HepG2 (cell line): ENCODE data around the gene NDRG2. TPM values are rescaled to one million over a fixed set of nuclear protein-coding genes. Genes with fewer than 3 reads are reported as not detected.

Source experiments
- ARID4A ChIP-seq: sonication (generic); formaldehyde crosslinking; IDR thresholded peaks from 2 replicates; pipeline ENCODE4 v1.5.0; 2020; ENCODE audit warnings: mild to moderate bottlenecking, missing genetic modification reagents, borderline replicate concordance
- BCL6 ChIP-seq: IDR thresholded peaks from 2 replicates; pipeline ENCODE4 v1.6.1; 2016; ENCODE audit warnings: missing genetic modification reagents, missing compliant biosample characterization
- DRAP1 ChIP-seq: IDR thresholded peaks from 2 replicates; pipeline ENCODE4 v1.6.1; 2016; ENCODE audit warnings: missing genetic modification reagents, missing compliant biosample characterization
- HDAC2 ChIP-seq: sonication (generic); formaldehyde crosslinking; IDR thresholded peaks from 2 replicates; pipeline ENCODE4 v1.4.0; 2020; ENCODE audit warnings: missing genetic modification reagents
- RAD51 ChIP-seq: fragments of 450-650 bp; IDR thresholded peaks from 2 replicates; pipeline ENCODE4 v1.6.1; 2016; ENCODE audit warnings: borderline replicate concordance
- ZBTB39 ChIP-seq: sonication (generic); formaldehyde crosslinking; IDR thresholded peaks from 2 replicates; pipeline ENCODE4 v1.5.0; 2020; ENCODE audit warnings: missing genetic modification reagents
- ZGPAT ChIP-seq: IDR thresholded peaks from 2 replicates; pipeline ENCODE4 v1.6.1; 2016; ENCODE audit warnings: mild to moderate bottlenecking
- ZMYM3 ChIP-seq: sonication (generic); formaldehyde crosslinking; IDR thresholded peaks from 2 replicates; pipeline ENCODE4 v1.5.1; 2020; ENCODE audit warnings: mild to moderate bottlenecking, missing genetic modification reagents
- ZNF207 ChIP-seq: fragments of 450-650 bp; IDR thresholded peaks from 2 replicates; pipeline ENCODE4 v1.6.1; 2016; ENCODE audit warnings: antibody characterized with exemption, borderline replicate concordance
- ZNF382 ChIP-seq: sonication (generic); formaldehyde crosslinking; IDR thresholded peaks from 2 replicates; pipeline ENCODE4 v1.5.0; 2020; ENCODE audit warnings: missing genetic modification reagents, mild to moderate bottlenecking, borderline replicate concordance
- ZNF646 ChIP-seq: sonication (generic); formaldehyde crosslinking; IDR thresholded peaks from 2 replicates; pipeline ENCODE4 v1.9.0; 2021; ENCODE audit warnings: mild to moderate bottlenecking, missing genetic modification reagents
- ZNF713 ChIP-seq: sonication (generic); formaldehyde crosslinking; IDR thresholded peaks from 2 replicates; pipeline ENCODE4 v1.4.0; 2020; ENCODE audit warnings: mild to moderate bottlenecking, missing genetic modification reagents
- ZNF782 ChIP-seq: sonication (generic); formaldehyde crosslinking; IDR thresholded peaks from 2 replicates; pipeline ENCODE4 v1.4.0; 2020; ENCODE audit warnings: missing genetic modification reagents, mild to moderate bottlenecking, borderline replicate concordance
- polyA plus RNA-seq, 8 experiments: library from polyadenylated mRNA; depleted of rRNA in 3 of 8; stranded (reverse) in 7 of 8; unstranded in 1 of 8; fragments of >200 nt; fragmentation: Illumina TruSeq in 4 of 8; extraction: Trizol in 4 of 8; gene quantifications; 2 replicates each; pipeline versions ENCODE4 v1.2.1 to v1.2.3, GENCODE V29; 2011 to 2016; ENCODE audit warnings: low read depth in 4 of 8, missing spikeins in 1 of 8, mixed read lengths in 1 of 8; ENCODE audit not compliant: insufficient read depth in 1 of 8
- total RNA-seq, 5 experiments: library from RNA; depleted of rRNA; stranded (reverse); fragments of >200 nt; fragmentation: Illumina TruSeq; extraction: Trizol; gene quantifications; 2 replicates each; pipeline ENCODE4 v1.2.3, GENCODE V29; 2016; ENCODE audit warnings: low read depth in 1 of 5

NDRG2 gene
- total and polyA plus RNA-seq, 2 of the 13 experiments (the other 11 are each of a cell fraction or from before 2014, with no cell fraction given), result 27.2 to 189 TPM

GRCh38 chr14:21054123-21054767, 29.4 kb upstream of the NDRG2 start (continued):
- TF ChIP-seq ZNF646 (CRISPR knock-in tag), result no peak
- TF ChIP-seq HDAC2 (CRISPR knock-in tag), result peak; percentile 96
- TF ChIP-seq ZMYM3 (CRISPR knock-in tag), result peak; percentile 66; the same call in 1 of the 2 replicates
- no peak for TF ChIP-seq ZNF713 (CRISPR knock-in tag)
- no peak for TF ChIP-seq ZNF782
- 0 out of 2 replicates have a peak, but pooled peaks have one; percentile 35 for TF ChIP-seq ZBTB39 (CRISPR knock-in tag)
- TF ChIP-seq BCL6 (CRISPR knock-in tag), result peak; percentile 94
- no peak for TF ChIP-seq ZNF382 (CRISPR knock-in tag)
- peak; percentile 59; the same call in 1 of the 2 replicates for TF ChIP-seq ARID4A (CRISPR knock-in tag)
- TF ChIP-seq RAD51, result no peak; the same call in 1 of the 2 replicates
- TF ChIP-seq ZGPAT, result peak; percentile 93
- no peak for TF ChIP-seq ZNF207
- TF ChIP-seq DRAP1 (CRISPR knock-in tag), result peak; percentile 93
